Measurements from ENCODE around the gene THUMPD2. TPM values are rescaled to one million over a fixed set of nuclear protein-coding genes. Genes with fewer than 3 reads are reported as not detected.

THUMPD2 gene
- total RNA-seq, 1 experiment from 2014 or later = 14.8 TPM

DNA sequence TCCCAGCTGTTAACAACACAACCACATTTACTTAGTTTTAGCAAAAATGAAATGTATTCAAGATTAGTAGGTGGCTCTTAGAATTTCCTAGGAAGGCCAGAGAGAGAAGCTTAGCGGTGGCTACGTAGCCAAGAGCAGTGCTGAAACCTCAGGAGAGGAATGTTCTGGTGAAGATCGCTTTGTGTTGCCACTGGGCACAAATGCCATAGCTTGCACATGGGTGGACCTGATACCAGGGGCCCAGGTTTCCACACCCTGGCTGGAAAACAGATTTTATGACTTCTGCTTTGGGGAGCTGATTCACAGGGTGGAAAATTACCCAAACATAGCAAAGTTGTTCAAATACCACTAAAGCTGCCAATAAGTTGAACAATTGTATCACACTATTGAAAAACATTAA is 43.4 kb downstream of the THUMPD2 start:
- DNase-seq (ENCODE audit: low spot score) = no peak
- no TSS peak for BruUV-seq (replicated peaks)
- ChIA-PET POLR2A (ENCODE audit: low non-redundant PET) (no interaction called here), CTCF (no interaction called here)
- Histone ChIP-seq H3K9me3 (ENCODE audit: low read depth, low read length, poor library complexity, severe bottlenecking) (no peaks in the 10 kb centered on the region), H3K36me3 (ENCODE audit: insufficient read depth, low read length, poor library complexity, severe bottlenecking) (peaks cover 18% of the 10 kb centered on the region), H3K27me3 (replicated peaks; ENCODE audit: insufficient read depth, low read depth, low read length, poor library complexity) (no peaks in the 10 kb centered on the region), H3K4me3 (ENCODE audit: low read depth, low read length, poor library complexity, severe bottlenecking) (no peak overlapping the region), H3K4me1 (ENCODE audit: insufficient read depth, low read length, poor library complexity, severe bottlenecking) (peaks cover 47% of the 10 kb centered on the region), H3K27ac (ENCODE audit: low read depth, low read length, poor library complexity, severe bottlenecking) (no peak overlapping the region)
- no peak for TF ChIP-seq EZH2 (IDR thresholded peaks at IDR 0.05; ENCODE audit: borderline replicate concordance, low read depth, low read length, poor library complexity, severe bottlenecking)
- TF ChIP-seq, protein P1, sequence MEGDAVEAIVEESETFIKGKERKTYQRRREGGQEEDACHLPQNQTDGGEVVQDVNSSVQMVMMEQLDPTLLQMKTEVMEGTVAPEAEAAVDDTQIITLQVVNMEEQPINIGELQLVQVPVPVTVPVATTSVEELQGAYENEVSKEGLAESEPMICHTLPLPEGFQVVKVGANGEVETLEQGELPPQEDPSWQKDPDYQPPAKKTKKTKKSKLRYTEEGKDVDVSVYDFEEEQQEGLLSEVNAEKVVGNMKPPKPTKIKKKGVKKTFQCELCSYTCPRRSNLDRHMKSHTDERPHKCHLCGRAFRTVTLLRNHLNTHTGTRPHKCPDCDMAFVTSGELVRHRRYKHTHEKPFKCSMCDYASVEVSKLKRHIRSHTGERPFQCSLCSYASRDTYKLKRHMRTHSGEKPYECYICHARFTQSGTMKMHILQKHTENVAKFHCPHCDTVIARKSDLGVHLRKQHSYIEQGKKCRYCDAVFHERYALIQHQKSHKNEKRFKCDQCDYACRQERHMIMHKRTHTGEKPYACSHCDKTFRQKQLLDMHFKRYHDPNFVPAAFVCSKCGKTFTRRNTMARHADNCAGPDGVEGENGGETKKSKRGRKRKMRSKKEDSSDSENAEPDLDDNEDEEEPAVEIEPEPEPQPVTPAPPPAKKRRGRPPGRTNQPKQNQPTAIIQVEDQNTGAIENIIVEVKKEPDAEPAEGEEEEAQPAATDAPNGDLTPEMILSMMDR (conservative IDR thresholded peaks at IDR 0.05; ENCODE audit: low read depth, low read length) = no peak
- intact Hi-C loops (cut with micrococcal nuclease; ENCODE audit: unreplicated experiment) = loop anchor here (10.0 kb wide), 1 partner anchor 681 kb away; no protein-coding TSS in a partner anchor

DNA sequence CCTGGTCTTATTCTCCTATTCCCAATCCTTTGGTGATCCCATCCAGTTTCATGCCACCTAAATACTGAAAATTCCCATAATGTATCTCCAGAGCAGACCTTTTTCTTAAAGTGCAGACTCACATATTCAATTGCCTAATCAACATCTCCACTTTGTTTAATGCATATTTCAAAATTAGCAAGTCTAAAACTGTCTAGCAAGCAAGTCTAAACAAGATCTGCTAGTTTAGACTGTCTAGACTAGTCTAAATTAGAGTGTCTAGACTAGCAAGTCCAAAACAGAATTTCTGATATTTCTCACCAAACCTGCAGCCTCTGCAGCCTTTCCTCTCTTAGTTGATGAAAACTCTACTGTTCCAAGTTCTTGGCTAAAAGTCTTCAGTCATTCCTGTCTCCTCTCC is 44.6 kb downstream of the THUMPD2 start:
- no peak for DNase-seq (ENCODE audit: low spot score)
- intact Hi-C loops (cut with micrococcal nuclease; ENCODE audit: unreplicated experiment) = loop anchor here (5.0 to 10.0 kb wide), 3 partner anchors 357 to 787 kb away; no protein-coding TSS in a partner anchor
- no TSS peak for BruUV-seq (replicated peaks)
- TF ChIP-seq, protein P1 (conservative IDR thresholded peaks at IDR 0.05; ENCODE audit: low read depth, low read length) = no peak
- Histone ChIP-seq H3K4me3 (ENCODE audit: low read depth, low read length, poor library complexity, severe bottlenecking) (no peak overlapping the region), H3K27ac (ENCODE audit: low read depth, low read length, poor library complexity, severe bottlenecking) (no peak overlapping the region), H3K4me1 (ENCODE audit: insufficient read depth, low read length, poor library complexity, severe bottlenecking) (peaks cover 47% of the 10 kb centered on the region), H3K27me3 (replicated peaks; ENCODE audit: insufficient read depth, low read depth, low read length, poor library complexity) (no peaks in the 10 kb centered on the region), H3K36me3 (ENCODE audit: insufficient read depth, low read length, poor library complexity, severe bottlenecking) (peaks cover 17% of the 10 kb centered on the region), H3K9me3 (ENCODE audit: low read depth, low read length, poor library complexity, severe bottlenecking) (no peaks in the 10 kb centered on the region)
- CTCF ChIA-PET = no interaction called here
- POLR2A ChIA-PET (ENCODE audit: low non-redundant PET) = no interaction called here

DNA sequence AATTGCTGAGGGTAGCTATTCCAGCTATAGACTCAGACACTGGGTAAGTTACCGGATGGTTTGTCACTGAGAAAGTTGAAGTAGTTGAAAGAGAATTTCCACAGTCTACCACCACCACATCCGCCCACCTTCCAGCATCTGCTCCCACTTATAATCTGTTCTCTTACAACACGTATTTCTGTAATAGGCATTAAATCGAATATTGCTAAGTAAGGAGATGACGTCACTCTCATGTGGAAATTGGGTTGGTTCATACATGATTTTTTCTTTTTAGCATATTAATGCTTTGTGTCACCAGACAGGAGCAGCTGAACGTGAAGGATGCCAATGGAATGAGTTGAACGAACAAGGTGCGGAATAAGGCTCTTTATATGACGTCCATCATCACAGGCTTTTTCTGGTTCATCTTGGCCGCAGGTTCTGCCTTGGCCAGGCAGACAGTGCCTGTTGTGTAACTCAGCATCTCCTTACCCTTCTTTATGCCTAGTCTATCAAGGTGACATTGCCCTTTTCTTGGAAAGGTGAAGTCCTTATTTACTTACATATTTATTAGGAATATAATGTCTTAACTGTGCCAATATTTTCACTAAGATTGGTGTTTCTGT is 45.9 kb downstream of the THUMPD2 start:
- H3K4me3 ChIP-seq (ENCODE audit: low read depth, low read length, poor library complexity, severe bottlenecking) = no peak overlapping the region
- H3K4me1 ChIP-seq (ENCODE audit: insufficient read depth, low read length, poor library complexity, severe bottlenecking) = peaks cover 52% of the 10 kb centered on the region
- intact Hi-C loops (cut with micrococcal nuclease; ENCODE audit: unreplicated experiment) = loop anchor here (5.0 to 10.0 kb wide), 3 partner anchors 356 to 786 kb away; no protein-coding TSS in a partner anchor
- TF ChIP-seq, protein P1 (conservative IDR thresholded peaks at IDR 0.05; ENCODE audit: low read depth, low read length) = no peak
- no TSS peak for BruUV-seq (replicated peaks)
- H3K27me3 ChIP-seq (replicated peaks; ENCODE audit: insufficient read depth, low read depth, low read length, poor library complexity) = no peaks in the 10 kb centered on the region
- ChIA-PET POLR2A (ENCODE audit: low non-redundant PET) (no interaction called here), CTCF (interaction anchor here (0.9 to 2.0 kb wide), 2 partner anchors 10 to 36 kb away, joined by 4 to 6 read pairs; no protein-coding TSS in a partner anchor)
- H3K9me3 ChIP-seq (ENCODE audit: low read depth, low read length, poor library complexity, severe bottlenecking) = no peaks in the 10 kb centered on the region
- peaks cover 14% of the 10 kb centered on the region for H3K36me3 ChIP-seq (ENCODE audit: insufficient read depth, low read length, poor library complexity, severe bottlenecking)
- peak; percentile 27 for DNase-seq (ENCODE audit: low spot score)
- H3K27ac ChIP-seq (ENCODE audit: low read depth, low read length, poor library complexity, severe bottlenecking) = no peak overlapping the region

Data from A673 (cell line).